Right lobe of liver (tissue), 6 donors: Measurements from ENCODE around the gene CPNE2. TPM values are rescaled to one million over a fixed set of nuclear protein-coding genes. Genes with fewer than 3 reads are reported as not detected.

Experiments used
- ATAC-seq, 4 donors: fragments of 200-7000 bp; cut with Tn5 transposase; one replicate each; pipeline ENCODE4 v1.9.1; 2020; ENCODE audit warnings: mild to moderate bottlenecking in 4 of 4, moderate library complexity in 4 of 4
- DNase-seq, 3 donors: peaks; one replicate each; pipeline ENCODE4 v3.0.0-alpha.2; 2020
- H3K27ac ChIP-seq, 3 donors: fragments of 200-600 bp; one replicate each; pipeline ENCODE4 v1.8.0; 2022
- H3K27me3 ChIP-seq, 2 donors: fragments of 200-600 bp; one replicate each; pipeline ENCODE4 v1.8.0; 2022
- H3K36me3 ChIP-seq, 4 donors: fragments of 200-600 bp; sonication (generic) in 1 of 4; one replicate each; pipeline versions ENCODE4 v1.5.1 to v1.8.0; 2017 to 2022; ENCODE audit warnings: control low read depth in 1 of 4
- H3K4me1 ChIP-seq, 4 donors: fragments of 200-600 bp; sonication (generic) in 1 of 4; one replicate each; pipeline versions ENCODE4 v1.5.1 to v1.8.0; 2017 to 2022; ENCODE audit warnings: control low read depth in 1 of 4
- H3K4me3 ChIP-seq, 3 donors: fragments of 200-600 bp; one replicate each; pipeline ENCODE4 v1.8.0; 2022
- H3K9me3 ChIP-seq, 4 donors: fragments of 200-600 bp; sonication (generic) in 1 of 4; one replicate each; pipeline versions ENCODE4 v1.5.1 to v1.8.0; 2017 to 2022; ENCODE audit warnings: control low read depth in 1 of 4
- CTCF ChIP-seq, 4 donors: fragments of 200-600 bp in 3 of 4; fragments of 450-650 bp in 1 of 4; IDR thresholded peaks; one replicate each; pipeline versions ENCODE4 v1.5.1 to v1.8.0; 2016 to 2022; ENCODE audit warnings: antibody characterized with exemption in 4 of 4, mild to moderate bottlenecking in 2 of 4
- POLR2A ChIP-seq: fragments of 450-650 bp; IDR thresholded peaks from one replicate; pipeline ENCODE4 v1.6.1; 2017; ENCODE audit warnings: antibody characterized with exemption, mild to moderate bottlenecking
- WGBS: methylation state at CpG from one replicate; pipeline ENCODE4 v1.1.6; 2018; ENCODE audit warnings: low coverage, low lambda C conversion rate; ENCODE audit not compliant: insufficient coverage; ENCODE audit errors: missing lambda C conversion rate; 5-methylcytosine and 5-hydroxymethylcytosine counted together
- intact Hi-C, 2 donors: fragments of 100-400 bp; cut with DNase I; formaldehyde crosslinking; loops; one replicate each; pipeline versions ENCODE4 v1.11.2 to v1.14.1; 2022
- long read RNA-seq: library from polyadenylated mRNA; unstranded; transcript quantifications from one replicate; pipeline ENCODE4 v2.0.0, GENCODE V29; 2019
- total RNA-seq, 6 experiments: library from RNA; depleted of rRNA in 2 of 6; stranded (reverse); fragments of >200 nt in 2 of 6; fragmentation: NEBNext Ultra II Directional in 3 of 6; extraction: Animal tissue kit (Norgen Biotek cat#: 25700) in 3 of 6; gene quantifications; one replicate each; pipeline versions ENCODE4 v1.1.0 to v1.2.4, GENCODE V29; 2016 to 2023
- donor health status: DM: no; HTN: yes; CAD: no.
- donor health status: DM: no; HTN: no; CAD: no.
- donor health status: DM: no; HTN: no; CAD: no.
- donor health status: DM: no; HTN: yes; CAD: no.
- donor health status: DM: no; HTN: yes; CAD: no.

Gene CPNE2
- total RNA-seq = 10 to 100 TPM in 3 of 6 experiments, 1 to 10 TPM in 3; 4.0 to 10.9 (median 9.7) TPM
- long read RNA-seq = 0 reads

- Histone ChIP-seq H3K27ac (peak within 1 kb of the TSS; percentile 49 to 74 (median 67)), H3K9me3 (no peaks in the 10 kb centered on the region), H3K36me3 (no peaks in the 10 kb centered on the region), H3K27me3 (no peaks in the 10 kb centered on the region), H3K4me1 (no peaks in the 10 kb centered on the region), H3K4me3 (peak within 1 kb of the TSS; percentile 70 to 76 (median 71))
- peak; percentile 78 to 90 (median 84) for ATAC-seq
- peak; percentile 71 to 83 (median 72) for DNase-seq
- intact Hi-C loops = no loop called here
- WGBS = 4% methylated on average over 4 of the region's 100 CpGs
- TF ChIP-seq POLR2A = peak; percentile 63
- TF ChIP-seq CTCF (IDR thresholded peaks at IDR 0.05) = no peak
Observed at GRCh38 chr16:57091975-57092785, at the start of gene CPNE2. Gene CPNE2, plus strand, starts transcription at chr16:57092583. Its CDS starts 18,160 bp downstream, at chr16:57110743.

GRCh38 chr16:57043248-57043647 is 49.1 kb upstream of the CPNE2 start:
- no peak for ATAC-seq
- peaks cover 0 to 5% (median 0%) of the 10 kb centered on the region in 4 donors for H3K36me3 ChIP-seq
- TF ChIP-seq CTCF (IDR thresholded peaks at IDR 0.05) = no peak
- no peak for TF ChIP-seq POLR2A
- no peaks in the 10 kb centered on the region for H3K9me3 ChIP-seq
- H3K27me3 ChIP-seq = no peaks in the 10 kb centered on the region
- intact Hi-C loops = no loop called here
- WGBS = 100% methylated on average over 2 of the region's 9 CpGs
- H3K4me3 ChIP-seq = no peak overlapping the region
- no peak for DNase-seq
- H3K4me1 ChIP-seq = no peaks in the 10 kb centered on the region
- no peak overlapping the region for H3K27ac ChIP-seq

- intact Hi-C loops = no loop called here
- peaks cover 0 to 5% (median 0%) of the 10 kb centered on the region in 4 donors for H3K36me3 ChIP-seq
- WGBS = 83% methylated on average over 8 of the region's 12 CpGs
- H3K4me1 ChIP-seq = no peaks in the 10 kb centered on the region
- TF ChIP-seq CTCF (IDR thresholded peaks at IDR 0.05) = no peak
- TF ChIP-seq POLR2A = no peak
- H3K4me3 ChIP-seq = no peak overlapping the region
- no peaks in the 10 kb centered on the region for H3K9me3 ChIP-seq
- ATAC-seq = no peak
- DNase-seq = no peak
- no peak overlapping the region for H3K27ac ChIP-seq
- no peaks in the 10 kb centered on the region for H3K27me3 ChIP-seq
Observed at GRCh38 chr16:57044931-57045693, 47.3 kb upstream of the CPNE2 start.

- Histone ChIP-seq H3K9me3 (no peaks in the 10 kb centered on the region), H3K36me3 (peaks cover 0 to 5% (median 0%) of the 10 kb centered on the region in 4 donors), H3K27me3 (no peaks in the 10 kb centered on the region), H3K4me3 (no peak overlapping the region), H3K4me1 (no peaks in the 10 kb centered on the region), H3K27ac (no peak overlapping the region)
- ATAC-seq (peak; percentile 52 to 72 (median 64)), DNase-seq (no peak)
- WGBS = 82% methylated on average over 3 of the region's 13 CpGs
- TF ChIP-seq CTCF (IDR thresholded peaks at IDR 0.05) (peak; percentile 33 to 41 (median 38)), POLR2A (no peak)
- intact Hi-C loops = no loop called here
Observed at GRCh38 chr16:57045694-57046381, 46.5 kb upstream of the CPNE2 start.
